Activated T-cell treated with anti-CD3 and anti-CD28 coated beads for 1 hour (primary cell): ENCODE measurements around the gene CERT1.

Experiments used
- DNase-seq: peaks from one replicate; pipeline ENCODE4 v3.0.0-alpha.2; 2020; ENCODE audit warnings: low read depth

Gene CERT1

DNA sequence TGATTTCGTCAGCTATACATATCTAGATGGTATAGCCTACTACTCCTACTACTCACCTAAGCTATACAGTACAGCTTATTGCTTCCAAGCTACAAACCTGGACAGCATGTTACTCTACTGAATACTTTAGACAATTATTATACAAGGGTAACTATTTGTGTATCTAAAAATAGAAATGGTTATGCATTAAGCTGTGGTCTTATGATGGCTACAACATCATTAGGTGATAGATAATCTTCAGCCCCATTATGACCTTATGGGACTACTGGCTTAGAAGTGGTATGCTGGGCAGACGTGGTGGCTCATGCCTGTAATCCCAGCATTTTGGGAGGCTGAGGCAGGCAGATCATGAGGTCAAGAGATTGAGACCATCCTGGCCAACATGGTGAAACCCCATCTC is 40.2 kb downstream of the CERT1 start:
- DNase-seq: no peak

DNA sequence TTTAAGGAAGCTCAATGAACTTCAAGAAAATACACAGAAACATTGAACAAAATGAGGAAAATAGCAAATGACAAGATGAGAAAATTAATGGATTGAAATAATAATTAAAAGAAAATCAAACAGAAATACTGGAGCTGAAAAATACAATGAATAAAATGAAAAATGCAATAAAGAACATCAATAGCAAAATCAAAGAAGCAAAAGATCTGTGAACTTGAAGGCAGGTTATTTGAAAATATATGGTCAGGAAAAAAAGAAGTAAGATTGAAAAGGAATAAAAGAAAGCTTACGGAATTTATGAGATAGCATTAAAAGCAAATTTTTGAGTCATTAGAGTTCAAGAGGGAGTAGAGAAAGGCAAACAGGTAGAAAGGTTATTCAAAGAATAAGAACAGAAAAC is 42.4 kb downstream of the CERT1 start:
- DNase-seq: no peak

DNA sequence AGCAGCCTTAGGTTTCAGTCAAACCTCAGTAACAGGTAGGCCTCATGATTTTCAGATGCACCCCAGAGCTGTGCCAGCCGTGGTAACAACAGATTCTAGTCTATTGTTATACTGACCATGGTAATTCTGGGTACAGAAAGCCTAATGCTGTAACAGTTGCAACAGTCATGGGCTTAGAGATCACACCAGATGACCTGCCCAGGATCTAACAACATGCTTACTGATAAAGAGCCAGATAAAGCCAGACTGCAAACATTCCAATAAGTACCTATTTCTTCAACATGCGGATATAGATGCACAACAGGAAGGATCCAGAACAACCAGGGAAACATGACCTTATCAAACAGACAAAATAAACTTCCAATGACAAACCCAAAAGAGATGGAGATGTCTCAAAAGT is 42.8 kb downstream of the CERT1 start:
- no peak for DNase-seq

DNA sequence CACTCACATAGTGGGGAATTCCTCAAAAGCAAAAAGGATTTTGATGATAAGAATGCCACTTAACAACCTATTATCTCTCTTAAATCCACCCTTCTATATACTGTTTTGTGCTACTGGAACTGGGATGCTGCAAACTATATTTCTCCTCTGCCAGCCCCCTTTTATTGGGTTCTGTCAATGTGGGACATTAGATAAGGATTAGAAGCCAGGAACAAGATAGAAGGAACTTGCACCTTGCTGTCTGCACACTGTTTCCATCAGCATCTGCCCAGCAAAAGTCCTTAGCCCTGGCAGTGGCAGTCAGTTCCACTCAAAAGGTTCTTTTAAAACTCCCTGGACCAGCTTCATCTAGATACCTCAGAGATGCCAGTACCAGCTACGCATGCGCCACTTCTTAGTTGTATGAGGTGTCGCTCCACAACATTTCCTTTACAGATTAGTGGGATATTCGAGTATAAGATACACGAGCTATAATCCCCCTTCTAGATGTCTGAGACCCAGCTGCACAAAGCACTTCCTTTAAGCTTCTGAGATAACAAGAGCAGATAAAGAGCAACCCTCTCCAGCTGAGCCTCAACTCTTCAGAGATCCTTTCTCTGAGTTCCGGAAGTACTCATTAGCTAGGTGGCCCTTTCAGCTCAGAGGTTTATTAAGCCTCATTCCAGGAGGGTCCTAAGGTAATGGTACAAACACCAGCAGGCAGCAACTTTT is 45.3 kb downstream of the CERT1 start:
- DNase-seq: no peak

DNA sequence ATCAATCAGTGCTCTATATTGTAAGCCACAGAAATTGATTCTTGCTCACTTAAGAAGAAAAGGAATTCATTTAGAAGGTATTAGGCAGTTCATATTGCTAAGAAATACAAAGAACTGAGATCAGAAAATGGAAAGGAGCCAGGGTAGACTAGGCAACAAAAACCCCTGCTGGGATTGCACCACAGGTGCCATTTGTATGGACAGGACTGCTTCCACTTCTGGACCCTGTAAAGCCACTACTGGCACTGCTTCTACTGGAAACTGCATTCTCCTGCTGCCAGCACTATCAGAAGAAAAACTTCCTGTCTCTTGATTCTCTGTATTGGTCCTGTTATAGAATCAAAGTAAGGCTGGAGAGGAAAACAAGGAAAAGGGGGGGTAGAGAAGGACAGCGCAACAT is 45.9 kb downstream of the CERT1 start:
- DNase-seq: no peak

DNA sequence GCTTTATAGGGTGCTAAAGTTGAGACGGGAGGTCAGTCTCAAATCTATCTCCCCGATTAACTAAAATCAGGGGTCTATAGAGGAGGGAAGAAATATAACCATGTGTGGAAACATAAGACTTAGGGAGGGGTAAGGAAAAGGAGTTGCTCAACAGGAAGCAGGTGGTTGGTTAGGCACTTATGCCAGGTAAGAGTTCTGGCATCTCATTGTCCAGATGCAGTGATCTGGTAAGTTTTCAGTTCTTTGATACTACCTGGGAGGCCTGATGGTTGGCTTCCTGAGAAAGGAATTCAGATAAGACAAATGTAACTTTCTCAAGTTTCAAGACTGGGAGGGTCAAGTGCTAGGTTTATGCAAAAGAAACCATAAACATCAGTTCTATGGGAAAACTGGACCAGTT is 47.7 kb downstream of the CERT1 start:
- DNase-seq: no peak

DNA sequence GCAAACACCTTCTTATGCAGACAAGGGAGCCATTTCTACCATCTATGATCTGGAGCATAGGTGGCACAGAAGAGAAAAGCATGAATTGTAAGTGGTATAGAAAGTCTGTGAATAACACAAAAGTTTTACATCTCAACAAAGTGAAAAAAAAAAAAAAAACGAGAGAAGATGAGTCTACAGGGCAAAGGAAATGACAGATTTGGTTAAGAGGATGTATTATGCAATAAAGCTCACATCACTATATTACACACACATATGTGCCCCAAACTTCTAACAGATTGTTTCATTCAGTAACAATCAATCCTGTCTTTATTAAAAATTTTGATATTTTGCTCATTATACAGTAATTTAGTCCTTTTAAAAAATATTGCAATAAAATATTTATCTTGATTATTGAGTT is 49.8 kb downstream of the CERT1 start:
- no peak for DNase-seq

DNA sequence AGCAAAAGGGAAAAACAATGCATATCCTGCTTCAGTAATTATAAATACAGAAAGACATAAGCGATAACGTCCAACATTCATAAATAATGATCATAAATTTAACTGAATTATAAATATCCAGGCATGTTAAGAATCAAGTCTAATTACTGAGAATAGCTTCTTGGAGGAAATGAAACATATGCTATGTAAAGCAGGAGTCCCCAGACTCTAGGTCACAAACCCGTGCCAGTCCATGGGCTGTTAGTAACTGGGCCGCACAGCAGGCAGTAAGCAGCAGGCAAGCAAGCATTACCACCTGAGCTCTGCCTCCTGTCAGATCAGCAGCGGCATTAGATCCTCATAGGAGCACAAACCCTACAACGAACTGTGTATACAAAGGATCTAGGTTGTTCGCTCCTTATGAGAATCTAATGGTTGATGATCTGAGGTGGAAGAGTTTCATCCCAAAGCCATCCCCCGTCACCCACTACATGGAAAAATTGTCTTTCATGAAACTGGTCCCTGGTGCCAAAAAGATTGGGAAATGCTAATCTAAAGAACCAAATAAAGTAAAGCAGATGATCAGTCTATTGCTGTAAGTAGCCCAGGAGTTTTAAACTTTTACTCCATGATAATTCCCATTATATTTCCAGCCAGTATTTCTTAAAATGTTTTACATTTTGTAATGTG is 50.4 kb downstream of the CERT1 start:
- no peak for DNase-seq

DNA sequence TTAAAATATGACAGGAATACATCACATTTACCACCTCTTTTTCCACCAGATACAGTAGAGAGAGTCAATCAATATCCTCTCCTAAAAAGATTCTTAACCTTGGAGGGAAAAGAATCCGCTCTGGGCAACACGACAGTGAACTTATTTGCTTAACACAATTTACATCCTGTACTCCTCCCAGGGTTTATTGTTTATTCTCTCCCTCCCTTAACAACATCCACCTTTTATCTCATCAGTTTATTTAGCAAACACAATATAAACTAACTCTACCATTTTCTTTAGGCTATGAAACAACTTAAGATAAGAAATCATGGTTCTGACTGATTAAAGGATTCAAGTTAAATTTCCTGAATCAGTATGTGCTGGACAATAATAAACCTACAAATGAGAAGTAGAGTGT is 50.9 kb downstream of the CERT1 start:
- DNase-seq: no peak

DNA sequence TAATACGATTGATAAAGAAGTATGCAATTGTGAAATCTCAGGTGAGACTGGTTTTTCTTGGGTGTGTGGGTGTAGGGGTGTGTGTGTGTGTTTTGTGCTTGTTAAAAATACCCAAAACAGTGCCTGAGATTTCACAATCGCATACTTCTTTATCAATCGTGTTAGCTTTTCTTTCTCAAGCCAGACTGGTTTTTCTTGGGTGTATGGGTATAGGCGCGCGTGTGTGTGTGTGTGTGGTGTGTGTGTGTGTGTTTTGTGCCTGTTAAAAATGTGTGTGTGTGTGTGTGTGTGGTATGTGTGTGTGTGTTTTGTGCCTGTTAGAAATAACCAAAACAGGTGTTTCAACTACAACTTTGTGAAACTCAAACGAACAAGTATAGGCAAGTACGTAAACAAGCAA is 53.7 kb downstream of the CERT1 start:
- no peak for DNase-seq

DNA sequence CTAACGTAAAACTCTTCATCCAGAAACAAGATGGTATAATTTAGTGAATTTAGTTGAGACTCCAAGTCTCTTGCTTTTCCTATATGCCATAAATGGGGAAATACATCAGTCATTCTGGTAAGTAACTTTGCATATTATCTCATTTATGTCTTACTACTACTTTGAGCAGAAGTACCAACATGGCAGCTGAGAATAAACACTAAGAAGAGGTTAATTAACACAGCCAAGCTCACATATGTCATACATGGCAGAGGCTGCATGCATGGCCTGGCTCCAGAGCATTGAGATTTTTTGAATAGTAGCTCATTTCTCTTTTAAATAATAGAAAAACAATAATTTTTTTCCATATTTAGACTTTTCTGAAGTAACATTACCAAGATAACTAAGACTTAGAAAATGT is 54.3 kb downstream of the CERT1 start:
- DNase-seq: no peak

DNA sequence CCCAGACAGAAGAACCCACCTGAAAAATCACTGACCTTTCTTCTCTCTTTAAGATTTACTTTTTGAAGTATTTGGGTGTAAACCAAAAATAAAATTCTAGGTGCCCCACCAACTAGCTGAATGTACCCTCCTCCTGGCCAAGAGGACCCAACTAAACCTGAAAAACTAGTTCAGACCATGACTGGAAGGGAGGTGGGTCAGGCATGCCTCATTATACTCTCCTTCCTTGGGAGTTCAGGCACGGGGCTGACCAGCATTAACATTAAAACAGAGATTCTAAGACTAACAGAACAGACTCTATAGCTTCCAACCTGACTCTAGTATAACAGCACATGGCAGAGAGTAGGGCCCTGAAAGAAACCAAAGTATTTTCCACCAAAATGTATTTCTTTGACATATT is 61.4 kb downstream of the CERT1 start:
- DNase-seq: no peak

DNA sequence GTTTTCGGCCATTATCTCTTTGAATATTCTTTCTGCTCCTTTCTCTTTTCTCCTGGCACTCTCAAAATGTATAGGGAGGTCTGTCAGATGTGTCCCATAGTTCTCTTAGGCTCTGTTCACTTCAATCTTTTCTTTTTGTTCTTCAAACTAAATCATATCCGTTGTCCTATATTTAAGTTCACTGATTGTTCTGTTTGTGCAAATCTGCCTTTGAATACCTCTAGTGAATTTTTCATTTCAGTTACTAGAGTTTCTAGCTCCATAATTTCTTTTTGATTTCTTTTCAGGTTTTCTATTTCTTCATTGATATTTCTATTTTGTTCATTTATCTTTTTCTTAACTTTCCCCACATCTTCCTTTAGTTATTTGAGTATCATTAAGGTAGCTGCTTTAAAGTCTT is 65.4 kb downstream of the CERT1 start:
- no peak for DNase-seq

DNA sequence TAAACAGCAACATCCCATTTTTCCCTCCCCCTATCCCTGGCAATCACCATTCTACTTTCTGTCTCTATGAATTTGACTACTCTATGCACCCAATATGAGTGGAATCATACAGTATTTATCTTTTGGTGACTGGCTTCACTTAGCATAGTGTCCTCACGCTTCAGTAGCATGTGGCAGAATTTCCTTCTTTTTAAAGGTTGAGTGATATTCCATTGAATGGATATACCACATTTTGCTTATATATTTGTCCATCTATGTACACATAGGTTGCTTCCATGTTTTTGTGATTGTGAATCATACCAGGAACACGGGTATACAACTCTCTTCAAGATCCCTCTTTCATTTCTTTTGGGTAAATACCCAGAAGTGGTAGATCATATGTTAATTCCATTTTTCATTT is 69.9 kb downstream of the CERT1 start:
- no peak for DNase-seq

DNA sequence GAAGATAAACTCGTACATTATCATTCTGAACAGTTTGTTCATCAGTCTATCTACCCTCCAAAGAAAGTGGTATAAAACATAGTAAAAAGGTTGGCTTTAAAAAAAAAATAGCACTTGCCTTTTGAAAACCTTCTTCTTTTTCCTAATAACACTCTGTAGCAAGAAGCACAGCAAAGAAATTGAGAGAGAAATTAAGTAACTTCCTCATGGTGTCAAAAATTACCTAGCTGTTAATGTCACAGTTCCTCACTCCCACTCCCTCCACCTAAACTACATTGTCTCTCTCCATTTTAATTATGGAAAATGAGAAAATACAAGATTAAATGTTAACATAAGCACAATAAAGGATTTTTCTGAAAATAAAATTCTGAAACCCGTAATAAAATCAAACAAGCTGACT is 72.2 kb downstream of the CERT1 start:
- DNase-seq: no peak

DNA sequence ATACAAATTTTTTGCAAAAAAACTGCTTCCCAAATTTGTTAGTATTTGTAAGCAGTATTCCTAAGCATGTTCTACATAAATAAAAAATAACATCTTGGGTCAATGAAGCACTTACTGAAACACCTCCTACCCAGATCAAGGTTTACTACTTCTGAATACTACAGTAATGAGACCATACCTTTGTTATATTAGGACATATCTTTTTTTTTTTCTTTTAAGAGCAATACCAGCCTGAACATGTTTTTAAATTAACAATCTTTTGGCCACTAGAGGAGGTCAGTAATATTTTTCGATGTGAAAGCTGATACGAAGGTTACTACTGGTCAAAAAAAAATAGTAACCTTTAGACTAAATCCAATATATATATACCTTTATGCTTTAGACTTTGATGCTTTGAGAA is 72.7 kb downstream of the CERT1 start:
- DNase-seq: no peak

DNA sequence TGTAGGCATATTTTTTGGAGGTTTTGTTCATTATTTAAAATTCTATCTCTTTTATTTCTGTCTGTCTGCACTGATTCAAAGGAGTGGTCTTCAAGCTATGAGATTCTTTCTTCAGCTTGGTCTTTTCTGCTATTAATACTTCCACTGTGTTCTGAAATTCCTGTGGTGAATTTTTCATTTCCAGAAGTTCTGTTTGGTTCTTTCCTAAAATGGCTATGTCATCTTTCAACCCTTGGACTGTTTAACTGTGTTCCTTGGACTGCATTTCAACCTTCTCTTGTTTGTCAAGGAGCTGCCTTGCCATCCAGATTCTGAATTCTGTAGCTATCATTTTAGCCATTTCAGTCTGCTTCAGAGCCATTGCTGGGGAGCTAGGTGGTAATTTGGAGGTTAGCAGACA is 76.3 kb downstream of the CERT1 start:
- DNase-seq: no peak

DNA sequence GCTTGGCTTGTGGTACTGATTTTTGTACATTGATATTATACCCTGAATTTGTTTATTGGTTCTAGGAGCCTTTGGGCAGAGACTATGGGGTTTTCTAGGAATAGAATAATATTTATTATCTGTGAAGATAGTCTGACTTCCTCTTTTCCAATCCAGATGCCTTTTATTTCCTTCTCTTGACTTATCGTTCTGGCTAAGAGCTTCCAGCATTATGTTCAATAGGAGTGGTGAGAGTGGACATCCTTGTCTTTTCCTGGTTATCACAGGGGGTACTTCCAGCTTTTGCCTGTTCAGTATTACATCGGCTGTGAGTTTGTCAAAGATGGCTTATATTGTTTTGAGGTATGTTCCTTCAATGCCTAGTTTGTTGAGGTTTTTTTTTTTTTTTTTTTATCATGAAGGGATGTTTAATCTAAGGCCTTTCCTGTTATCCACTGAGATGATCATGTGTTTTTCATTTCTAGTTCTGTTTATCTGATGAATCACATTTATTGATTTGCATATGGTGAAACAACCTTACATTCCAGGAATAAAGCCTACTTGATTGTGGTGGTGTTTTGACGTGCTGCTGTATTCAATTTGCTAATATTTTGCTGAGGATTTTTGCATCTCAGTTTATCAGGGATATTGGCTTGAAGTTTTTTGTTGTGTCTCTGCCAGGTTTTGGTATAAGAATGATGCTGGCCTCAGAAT is 77.5 kb downstream of the CERT1 start:
- no peak for DNase-seq

DNA sequence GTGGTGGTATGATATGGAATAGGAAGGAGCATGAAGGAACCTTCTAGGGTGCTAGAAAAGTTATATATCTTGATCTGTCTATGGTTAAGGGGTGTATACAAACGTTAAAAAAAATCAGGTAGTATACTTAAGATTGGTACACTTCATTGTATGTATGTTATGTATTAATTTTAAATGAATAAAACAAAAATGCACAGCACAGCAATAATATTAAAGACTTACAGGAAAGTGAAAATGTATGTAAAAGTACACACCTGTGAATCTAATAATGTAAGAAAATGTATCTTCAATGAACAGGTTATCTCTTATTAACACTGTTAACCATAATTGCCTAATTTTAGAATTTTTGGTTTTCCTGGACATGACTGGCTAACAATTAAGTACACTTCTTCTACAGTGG is 97.2 kb downstream of the CERT1 start:
- DNase-seq: no peak

DNA sequence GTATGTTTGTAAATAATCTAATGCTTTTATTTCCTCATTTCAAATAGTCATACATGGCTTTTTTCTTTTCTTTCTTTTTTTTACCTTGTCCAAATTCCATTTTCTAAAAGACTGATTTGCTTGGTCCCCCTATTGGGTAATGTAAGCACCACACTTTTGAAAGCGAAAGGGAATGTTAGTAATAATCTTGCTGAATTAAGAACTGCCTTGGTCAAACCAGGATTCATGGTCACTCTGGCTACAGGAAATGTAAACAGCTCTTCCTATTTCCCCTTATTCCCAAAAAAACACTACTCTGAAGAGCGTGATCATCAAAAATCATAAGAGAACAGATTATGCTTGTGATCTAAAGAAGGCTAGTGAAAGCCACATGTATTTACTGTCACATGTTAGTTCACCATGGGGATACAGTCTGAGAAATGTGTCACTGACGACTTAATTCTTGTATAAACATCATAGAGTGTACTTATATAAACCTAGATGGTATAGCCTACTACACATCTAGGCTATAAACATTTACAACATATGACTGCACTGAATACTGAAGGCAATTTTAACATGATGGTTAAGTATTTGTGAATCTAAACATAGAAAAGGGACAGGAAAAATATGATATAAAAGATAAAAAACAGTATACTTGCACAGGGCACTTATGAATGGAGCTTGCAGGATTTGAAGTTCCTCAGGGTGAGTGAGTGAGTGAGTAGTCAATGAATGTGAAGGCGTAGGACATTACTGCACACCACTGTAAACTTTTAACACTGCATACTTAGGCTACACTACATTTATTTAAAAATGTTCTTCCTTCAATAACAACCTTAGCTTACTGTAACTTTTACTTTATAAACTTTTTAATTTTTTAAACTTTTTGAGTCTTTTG is 99.1 kb downstream of the CERT1 start:
- no peak for DNase-seq

DNA sequence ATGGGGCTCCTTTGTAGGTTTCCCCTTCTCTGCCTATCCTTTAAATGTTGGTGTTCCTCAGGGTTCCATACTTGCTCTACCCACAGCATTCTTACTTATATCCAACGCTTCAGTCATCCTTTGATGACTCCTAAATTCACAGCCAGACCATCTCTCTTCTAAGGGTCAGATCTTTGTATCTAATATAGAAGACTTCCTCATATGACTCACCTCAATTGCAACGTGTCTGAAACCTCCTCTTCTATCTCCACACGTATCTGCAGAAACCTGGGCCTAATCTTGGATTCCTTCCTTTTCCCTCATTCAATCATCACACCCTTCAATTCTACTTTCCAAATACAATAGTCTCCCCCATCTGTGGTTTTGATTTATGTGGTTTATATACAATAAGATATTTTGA is 106.1 kb downstream of the CERT1 start:
- DNase-seq: no peak

DNA sequence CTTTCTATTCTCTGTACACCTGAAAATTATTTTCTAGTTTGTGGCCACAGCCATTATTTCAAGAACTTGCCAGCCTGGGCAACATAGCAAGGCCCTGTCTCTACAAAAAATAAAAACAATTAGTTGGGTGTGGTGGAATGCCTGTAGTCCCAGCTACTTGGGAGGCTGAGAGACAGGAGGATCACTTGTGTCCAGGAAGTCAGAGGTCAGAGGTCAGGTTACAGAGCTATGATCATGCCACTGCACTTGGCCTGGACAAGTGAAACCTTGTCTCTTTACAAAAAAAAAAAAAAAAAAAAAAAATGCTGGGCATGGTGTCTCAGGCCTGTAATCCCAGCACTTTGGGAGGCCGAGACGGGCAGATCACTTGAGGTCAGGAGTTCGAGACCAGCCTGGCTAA is 116.2 kb downstream of the CERT1 start:
- no peak for DNase-seq

DNA sequence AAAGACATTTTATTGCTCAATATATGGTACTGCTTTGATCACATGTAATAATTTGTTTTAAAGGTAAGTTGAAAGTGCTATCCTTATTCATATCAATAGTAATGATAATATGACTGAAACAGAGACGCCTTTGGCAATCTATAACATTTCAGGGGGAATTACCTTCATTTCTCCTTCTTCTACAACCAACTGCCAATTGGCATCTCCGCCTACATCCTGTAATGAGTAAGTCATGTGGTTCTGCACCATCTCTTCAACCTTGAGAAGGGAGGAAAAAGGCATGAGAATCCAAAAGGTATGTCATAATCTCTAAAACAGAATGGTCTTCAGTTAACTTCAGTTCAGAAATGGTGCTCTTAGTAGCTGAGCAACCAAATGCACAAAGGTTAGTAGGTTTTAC is 122.0 kb downstream of the CERT1 start:
- DNase-seq: no peak
